Islet precursor cell (in vitro differentiated cells): Measurements from ENCODE around the gene PEX26.
"Not testable (repeated sequence)": the region's sequence is repeated elsewhere in the genome, so short reads cannot be mapped to it uniquely, and the experiment has no call there.

Experiments used
- DNase-seq: peaks from one replicate; pipeline ENCODE4 v3.0.0-alpha.2; 2018

Gene PEX26

GRCh38 chr22:18077639-18078328 is at the start of gene PEX26:
Gene PEX26, plus strand, starts transcription at chr22:18077990. Its CDS starts 387 bp downstream, at chr22:18078377.
- DNase-seq = peak; percentile 96

GRCh38 chr22:18028817-18029527 is 48.8 kb upstream of the PEX26 start:
- no peak for DNase-seq

- no peak for DNase-seq
These were observed 48.0 kb upstream of the PEX26 start for GRCh38 chr22:18029686-18030267.

GRCh38 chr22:18031695-18032454 is 45.9 kb upstream of the PEX26 start:
- peak; percentile 94 for DNase-seq

- DNase-seq = peak; percentile 88
These were observed 45.2 kb upstream of the PEX26 start for GRCh38 chr22:18032455-18033101.

GRCh38 chr22:18033204-18033998 is 44.4 kb upstream of the PEX26 start:
- no peak for DNase-seq

GRCh38 chr22:18034076-18034475 is 43.7 kb upstream of the PEX26 start:
- DNase-seq = no peak

- DNase-seq = no peak
These were observed 42.0 kb upstream of the PEX26 start for GRCh38 chr22:18035751-18036150.

- not testable (repeated sequence) for DNase-seq
These were observed 36.9 kb upstream of the PEX26 start for GRCh38 chr22:18040898-18041297.

GRCh38 chr22:18042685-18043084 is 35.1 kb upstream of the PEX26 start:
- no peak for DNase-seq

GRCh38 chr22:18044548-18045271 is 33.1 kb upstream of the PEX26 start:
- no peak for DNase-seq

GRCh38 chr22:18045794-18046193 is 32.0 kb upstream of the PEX26 start:
- no peak for DNase-seq

- no peak for DNase-seq
These were observed 29.7 kb upstream of the PEX26 start for GRCh38 chr22:18048041-18048440.

- DNase-seq = no peak
These were observed 29.3 kb upstream of the PEX26 start for GRCh38 chr22:18048441-18048898.

- DNase-seq = no peak
These were observed 27.7 kb upstream of the PEX26 start for GRCh38 chr22:18050065-18050464.

GRCh38 chr22:18051113-18051512 is 26.7 kb upstream of the PEX26 start:
- not testable (repeated sequence) for DNase-seq

- DNase-seq = not testable (repeated sequence)
These were observed 24.4 kb upstream of the PEX26 start for GRCh38 chr22:18053216-18053946.

- no peak for DNase-seq
These were observed 22.1 kb upstream of the PEX26 start for GRCh38 chr22:18055619-18056160.

- DNase-seq = no peak
These were observed 21.6 kb upstream of the PEX26 start for GRCh38 chr22:18056161-18056666.
